WTC11 (cell line): ENCODE results near the gene TTLL12.

Experiments
- JUN ChIP-seq: sonication (generic); formaldehyde crosslinking; IDR thresholded peaks from 2 replicates; pipeline ENCODE4 v1.8.0; 2023; ENCODE audit warnings: mild to moderate bottlenecking, missing genetic modification reagents
- STAT6 ChIP-seq: sonication (generic); formaldehyde crosslinking; conservative IDR thresholded peaks from 2 replicates; pipeline ENCODE4 v1.8.1; 2023; ENCODE audit warnings: mild to moderate bottlenecking, low read depth, missing genetic modification reagents, moderate library complexity
- TEAD4 ChIP-seq: sonication (generic); formaldehyde crosslinking; IDR thresholded peaks from 2 replicates; pipeline ENCODE4 v1.8.0; 2022; ENCODE audit warnings: mild to moderate bottlenecking, missing genetic modification reagents
- TP53 ChIP-seq: sonication (generic); formaldehyde crosslinking; IDR thresholded peaks from 2 replicates; pipeline ENCODE4 v1.8.1; 2023; ENCODE audit warnings: mild to moderate bottlenecking, missing genetic modification reagents
- TF ChIP-seq, protein P1 (sequence below): fragments of 200-600 bp; IDR thresholded peaks from 2 replicates; pipeline ENCODE4 v1.8.0; 2022; ENCODE audit warnings: antibody characterized with exemption
- TF ChIP-seq, protein P2 (sequence below): sonication (generic); formaldehyde crosslinking; IDR thresholded peaks from 2 replicates; pipeline ENCODE4 v1.8.0; 2022; ENCODE audit warnings: mild to moderate bottlenecking, missing genetic modification reagents

DNA sequence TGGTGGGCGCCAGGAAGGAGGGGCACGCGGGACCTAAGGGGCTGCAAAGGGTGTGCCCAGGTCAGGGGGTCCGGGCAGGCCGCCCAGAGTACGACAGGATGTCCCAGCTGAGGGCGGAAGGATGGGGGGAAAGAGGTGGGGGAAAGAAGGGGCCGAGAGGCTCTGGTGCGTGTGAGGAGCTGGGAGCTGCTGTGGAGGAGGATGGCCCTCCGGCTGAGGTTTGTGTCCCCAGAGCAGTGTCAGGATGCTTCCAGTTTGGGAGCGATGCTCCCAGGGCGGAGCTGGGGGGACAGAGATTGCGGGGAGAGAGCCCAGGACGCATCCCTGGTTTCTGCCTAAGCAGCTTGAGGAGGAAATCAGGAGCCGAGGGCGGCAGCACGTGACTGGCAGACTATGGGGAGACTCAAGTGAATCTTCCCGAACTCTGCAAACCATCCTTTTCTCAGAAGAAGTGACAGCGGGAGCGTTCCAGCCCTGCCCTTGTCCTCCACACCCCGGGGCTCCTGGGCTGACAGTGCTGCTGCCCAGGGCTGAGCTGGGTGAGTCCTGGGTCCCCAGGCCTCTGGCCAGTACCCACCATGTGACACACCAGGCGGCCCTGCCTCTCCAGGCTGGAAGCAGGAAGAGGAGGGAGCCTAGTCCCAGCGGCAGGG, 19.7 kb upstream of the TTLL12 start:
- TF ChIP-seq JUN (CRISPR knock-in tag) (no peak), STAT6 (CRISPR knock-in tag) (no peak), TEAD4 (CRISPR knock-in tag) (no peak), TP53 (CRISPR knock-in tag) (no peak)
- TF ChIP-seq, protein P1, sequence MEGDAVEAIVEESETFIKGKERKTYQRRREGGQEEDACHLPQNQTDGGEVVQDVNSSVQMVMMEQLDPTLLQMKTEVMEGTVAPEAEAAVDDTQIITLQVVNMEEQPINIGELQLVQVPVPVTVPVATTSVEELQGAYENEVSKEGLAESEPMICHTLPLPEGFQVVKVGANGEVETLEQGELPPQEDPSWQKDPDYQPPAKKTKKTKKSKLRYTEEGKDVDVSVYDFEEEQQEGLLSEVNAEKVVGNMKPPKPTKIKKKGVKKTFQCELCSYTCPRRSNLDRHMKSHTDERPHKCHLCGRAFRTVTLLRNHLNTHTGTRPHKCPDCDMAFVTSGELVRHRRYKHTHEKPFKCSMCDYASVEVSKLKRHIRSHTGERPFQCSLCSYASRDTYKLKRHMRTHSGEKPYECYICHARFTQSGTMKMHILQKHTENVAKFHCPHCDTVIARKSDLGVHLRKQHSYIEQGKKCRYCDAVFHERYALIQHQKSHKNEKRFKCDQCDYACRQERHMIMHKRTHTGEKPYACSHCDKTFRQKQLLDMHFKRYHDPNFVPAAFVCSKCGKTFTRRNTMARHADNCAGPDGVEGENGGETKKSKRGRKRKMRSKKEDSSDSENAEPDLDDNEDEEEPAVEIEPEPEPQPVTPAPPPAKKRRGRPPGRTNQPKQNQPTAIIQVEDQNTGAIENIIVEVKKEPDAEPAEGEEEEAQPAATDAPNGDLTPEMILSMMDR: no peak
- TF ChIP-seq, protein P2, sequence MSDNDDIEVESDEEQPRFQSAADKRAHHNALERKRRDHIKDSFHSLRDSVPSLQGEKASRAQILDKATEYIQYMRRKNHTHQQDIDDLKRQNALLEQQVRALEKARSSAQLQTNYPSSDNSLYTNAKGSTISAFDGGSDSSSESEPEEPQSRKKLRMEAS (CRISPR knock-in tag): no peak
